ENCODE data around the gene MLST8. TPM values are rescaled to one million over a fixed set of nuclear protein-coding genes. Genes with fewer than 3 reads are reported as not detected.

MLST8 gene
- total RNA-seq, 2 donors from 2014 or later = 33.4 to 48.8 TPM

DNA sequence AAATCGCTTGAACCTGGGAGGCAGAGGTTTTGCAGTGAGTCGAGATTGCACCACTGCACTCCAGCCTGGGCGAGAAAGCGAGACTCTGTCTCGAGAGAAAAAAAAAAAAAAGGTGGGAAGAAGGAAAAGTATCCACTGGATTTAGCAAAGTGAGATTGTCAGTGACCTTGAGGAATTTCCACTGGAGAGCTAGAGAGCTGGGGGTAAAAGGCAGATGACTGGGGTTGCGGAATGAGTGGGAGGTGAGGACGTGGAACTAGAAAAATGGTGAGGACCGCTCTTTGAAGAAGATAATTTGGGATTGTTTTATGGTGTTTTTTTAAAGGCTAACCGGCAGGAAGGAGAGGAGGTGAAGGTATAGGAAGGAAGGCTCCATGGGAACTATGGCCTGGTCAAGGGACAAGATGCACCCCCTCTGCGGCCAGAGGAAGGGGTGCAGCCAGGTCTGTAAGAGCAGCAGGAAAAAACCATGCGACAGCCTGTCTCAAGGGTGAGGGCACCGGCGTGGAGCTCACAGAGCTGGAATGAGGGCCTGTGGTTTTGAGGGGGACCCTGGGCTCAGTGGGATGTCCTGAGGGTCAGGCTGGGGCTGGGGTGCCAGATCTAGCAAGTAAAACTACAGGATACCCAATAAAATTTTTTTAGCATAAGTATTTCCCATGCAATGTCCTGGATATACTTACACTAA is 694 bp upstream of the MLST8 start:
- peak; percentile 0 for ATAC-seq (replicated peaks)

GRCh38 chr16:2205967-2206313 is 686 bp downstream of the MLST8 start:
- peaks cover 11% of the 10 kb centered on the region for H3K4me1 Mint-ChIP-seq
- peak overlapping the region; percentile 80 for H3K4me3 Mint-ChIP-seq
- peaks cover 23% of the 10 kb centered on the region for H3K36me3 Mint-ChIP-seq (ENCODE audit: low read depth)
- H3K9me3 Mint-ChIP-seq = no peaks in the 10 kb centered on the region
- peak overlapping the region; percentile 22 for H3K27ac Mint-ChIP-seq
- no peak for ATAC-seq (replicated peaks)
- H3K27me3 Mint-ChIP-seq = no peaks in the 10 kb centered on the region

More for the DNA sequence above, 694 bp upstream of the MLST8 start:
- Mint-ChIP-seq H3K4me1 (peaks cover 11% of the 10 kb centered on the region), H3K27me3 (no peaks in the 10 kb centered on the region), H3K9me3 (no peaks in the 10 kb centered on the region), H3K36me3 (ENCODE audit: low read depth) (peaks cover 23% of the 10 kb centered on the region), H3K4me3 (peak overlapping the region; percentile 80), H3K27ac (peak overlapping the region; percentile 85)

DNA sequence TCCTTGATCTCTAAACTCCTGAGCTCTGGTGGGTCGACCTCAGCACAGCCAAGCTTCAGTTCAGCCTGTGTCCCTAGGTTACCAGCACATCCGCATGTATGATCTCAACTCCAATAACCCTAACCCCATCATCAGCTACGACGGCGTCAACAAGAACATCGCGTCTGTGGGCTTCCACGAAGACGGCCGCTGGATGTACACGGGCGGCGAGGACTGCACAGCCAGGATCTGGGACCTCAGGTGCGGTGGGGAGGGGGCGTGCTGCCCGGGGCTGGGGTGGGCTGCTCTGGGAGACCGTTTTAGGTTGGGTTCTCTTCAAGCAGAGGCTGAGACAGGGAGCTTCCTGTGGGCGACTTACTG is 1.1 kb downstream of the MLST8 start:
- Mint-ChIP-seq H3K27ac (peak overlapping the region; percentile 22), H3K9me3 (no peaks in the 10 kb centered on the region), H3K36me3 (ENCODE audit: low read depth) (peaks cover 24% of the 10 kb centered on the region), H3K27me3 (no peaks in the 10 kb centered on the region), H3K4me3 (peak overlapping the region; percentile 80), H3K4me1 (peaks cover 11% of the 10 kb centered on the region)
- ATAC-seq (replicated peaks) = no peak

DNA sequence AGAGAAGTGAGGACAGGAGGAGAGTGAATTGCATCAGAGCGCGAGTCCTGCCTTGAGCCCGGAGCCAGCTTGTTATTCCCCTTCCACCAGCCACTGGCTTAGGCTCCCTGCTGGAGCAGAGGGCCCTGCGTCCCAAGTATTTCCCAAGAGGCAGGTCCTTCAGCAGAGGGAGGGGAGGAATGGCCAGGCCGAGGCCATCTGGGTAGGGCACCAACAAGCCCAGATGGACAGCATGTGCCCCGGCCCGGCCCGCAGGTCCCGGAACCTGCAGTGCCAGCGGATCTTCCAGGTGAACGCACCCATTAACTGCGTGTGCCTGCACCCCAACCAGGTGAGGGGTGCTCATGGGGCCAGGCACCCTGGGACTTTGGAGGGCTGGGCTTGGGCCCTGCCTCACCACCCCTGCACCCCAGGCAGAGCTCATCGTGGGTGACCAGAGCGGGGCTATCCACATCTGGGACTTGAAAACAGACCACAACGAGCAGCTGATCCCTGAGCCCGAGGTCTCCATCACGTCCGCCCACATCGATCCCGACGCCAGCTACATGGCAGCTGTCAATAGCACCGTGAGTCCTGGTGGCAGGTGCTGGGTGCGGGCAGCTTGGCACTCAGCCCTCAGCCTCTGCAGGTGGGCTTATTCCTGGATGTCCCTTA is 1.7 kb downstream of the MLST8 start:
- Mint-ChIP-seq H3K4me3 (peak overlapping the region; percentile 80), H3K4me1 (peaks cover 14% of the 10 kb centered on the region), H3K9me3 (no peaks in the 10 kb centered on the region), H3K36me3 (ENCODE audit: low read depth) (peaks cover 29% of the 10 kb centered on the region), H3K27ac (no peak overlapping the region), H3K27me3 (no peaks in the 10 kb centered on the region)
- no peak for ATAC-seq (replicated peaks)

DNA sequence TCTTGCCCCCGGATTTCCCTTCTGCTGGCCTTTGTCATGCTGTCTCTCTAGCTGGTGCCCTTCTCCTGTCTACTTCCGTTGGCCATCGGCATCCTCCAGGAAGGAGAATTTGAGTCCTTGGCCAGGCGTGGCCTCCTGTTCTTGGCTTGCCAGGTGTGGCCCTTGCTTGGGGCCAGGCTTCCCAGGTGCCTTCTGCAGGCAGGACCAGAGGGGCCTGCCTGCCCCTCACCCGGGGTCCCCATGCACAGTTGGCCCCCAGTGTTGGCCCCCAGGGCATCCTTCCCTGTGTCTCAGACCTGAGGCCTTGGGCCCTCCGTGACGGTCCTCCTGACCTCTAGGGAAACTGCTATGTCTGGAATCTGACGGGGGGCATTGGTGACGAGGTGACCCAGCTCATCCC is 2.6 kb downstream of the MLST8 start:
- H3K27ac Mint-ChIP-seq = no peak overlapping the region
- peak overlapping the region; percentile 80 for H3K4me3 Mint-ChIP-seq
- H3K27me3 Mint-ChIP-seq = no peaks in the 10 kb centered on the region
- peaks cover 35% of the 10 kb centered on the region for H3K36me3 Mint-ChIP-seq (ENCODE audit: low read depth)
- peaks cover 17% of the 10 kb centered on the region for H3K4me1 Mint-ChIP-seq
- H3K9me3 Mint-ChIP-seq = no peaks in the 10 kb centered on the region
- ATAC-seq (replicated peaks) = no peak

- Mint-ChIP-seq H3K4me1 (peaks cover 17% of the 10 kb centered on the region), H3K9me3 (no peaks in the 10 kb centered on the region), H3K36me3 (ENCODE audit: low read depth) (peaks cover 39% of the 10 kb centered on the region), H3K4me3 (no peak overlapping the region), H3K27me3 (no peaks in the 10 kb centered on the region), H3K27ac (no peak overlapping the region)
- no peak for ATAC-seq (replicated peaks)
Measured at GRCh38 chr16:2208308-2208707, 3.1 kb downstream of the MLST8 start.

DNA sequence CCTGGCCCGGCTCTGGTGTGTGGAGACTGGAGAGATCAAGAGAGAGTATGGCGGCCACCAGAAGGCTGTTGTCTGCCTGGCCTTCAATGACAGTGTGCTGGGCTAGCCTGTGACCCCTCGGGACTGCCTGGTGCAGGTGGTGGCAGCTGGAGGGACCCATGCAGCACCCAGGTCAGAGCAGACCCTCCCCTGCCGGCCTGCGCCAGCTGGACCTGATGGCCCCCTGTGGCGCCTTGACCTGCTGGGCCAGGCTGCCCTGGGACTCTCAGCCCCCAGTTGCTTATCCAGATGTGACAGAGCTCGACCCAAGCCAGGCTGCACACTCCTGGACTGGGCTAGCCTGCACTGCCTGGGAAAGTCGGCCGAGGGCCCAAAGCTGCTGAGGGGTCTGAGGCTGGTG is 3.5 kb downstream of the MLST8 start:
- H3K4me3 Mint-ChIP-seq = no peak overlapping the region
- H3K27ac Mint-ChIP-seq = no peak overlapping the region

DNA sequence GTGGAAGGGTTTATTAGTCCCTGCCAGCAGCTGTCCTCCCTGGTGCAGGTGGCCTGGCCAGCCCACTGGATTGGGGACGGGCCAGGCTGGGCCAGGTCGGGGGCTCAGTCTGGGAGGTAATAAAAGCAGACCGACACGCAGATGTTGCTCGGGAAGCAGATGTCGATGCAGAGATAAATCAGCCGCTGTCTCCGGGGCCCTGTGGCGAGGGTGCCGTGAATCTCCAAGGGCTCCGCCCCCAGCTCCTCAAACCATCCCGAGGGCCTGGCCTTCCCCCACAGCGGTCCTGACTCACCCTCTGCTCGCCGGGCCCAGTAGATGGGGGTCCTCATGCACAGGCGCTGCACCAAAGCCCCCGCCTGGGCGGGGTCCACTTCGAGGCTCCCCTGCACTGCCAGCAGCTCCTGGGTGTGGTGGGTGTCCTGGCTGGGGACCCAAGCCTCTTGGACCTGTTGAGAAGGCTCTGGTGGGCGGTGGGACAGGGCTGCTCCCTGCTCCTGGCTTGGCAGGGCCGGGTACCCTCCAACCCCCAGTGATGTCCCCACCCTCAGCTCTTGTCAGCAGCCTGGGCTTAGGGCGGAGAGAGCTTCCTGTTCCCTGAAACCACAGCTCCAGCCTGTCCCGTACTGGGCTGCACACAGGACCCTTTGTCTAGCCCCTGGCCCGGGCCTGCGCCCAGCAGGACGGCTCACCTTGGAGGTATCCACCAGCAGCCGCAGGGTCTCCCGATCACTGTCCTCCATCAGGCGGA is 4.2 kb downstream of the MLST8 start:
- H3K27ac Mint-ChIP-seq = no peak overlapping the region
- H3K36me3 Mint-ChIP-seq (ENCODE audit: low read depth) = peaks cover 44% of the 10 kb centered on the region
- no peaks in the 10 kb centered on the region for H3K9me3 Mint-ChIP-seq
- peaks cover 15% of the 10 kb centered on the region for H3K4me1 Mint-ChIP-seq
- ATAC-seq (replicated peaks) = no peak
- no peaks in the 10 kb centered on the region for H3K27me3 Mint-ChIP-seq
- H3K4me3 Mint-ChIP-seq = no peak overlapping the region

More for the DNA sequence above, 3.5 kb downstream of the MLST8 start:
- no peaks in the 10 kb centered on the region for H3K27me3 Mint-ChIP-seq
- ATAC-seq (replicated peaks) = no peak
- no peaks in the 10 kb centered on the region for H3K9me3 Mint-ChIP-seq
- H3K4me1 Mint-ChIP-seq = peaks cover 17% of the 10 kb centered on the region
- peaks cover 44% of the 10 kb centered on the region for H3K36me3 Mint-ChIP-seq (ENCODE audit: low read depth)

GRCh38 chr16:2210009-2210332 is 4.7 kb downstream of the MLST8 start:
- Mint-ChIP-seq H3K27ac (no peak overlapping the region), H3K4me1 (peaks cover 12% of the 10 kb centered on the region), H3K4me3 (no peak overlapping the region), H3K9me3 (no peaks in the 10 kb centered on the region), H3K27me3 (no peaks in the 10 kb centered on the region), H3K36me3 (ENCODE audit: low read depth) (peaks cover 44% of the 10 kb centered on the region)
- no peak for ATAC-seq (replicated peaks)

GRCh38 chr16:2210386-2211365 is 5.4 kb downstream of the MLST8 start, which contains the start of gene BRICD5:
Gene BRICD5, minus strand, starts transcription at chr16:2210863. Its CDS starts 30 bp downstream, at chr16:2210833.
- Mint-ChIP-seq H3K4me1 (peaks cover 12% of the 10 kb centered on the region), H3K27me3 (no peaks in the 10 kb centered on the region), H3K4me3 (peak within 1 kb of the TSS; percentile 89), H3K27ac (no peak within 1 kb of the TSS), H3K9me3 (no peaks in the 10 kb centered on the region), H3K36me3 (ENCODE audit: low read depth) (peaks cover 44% of the 10 kb centered on the region)
- ATAC-seq (replicated peaks) = no peak

DNA sequence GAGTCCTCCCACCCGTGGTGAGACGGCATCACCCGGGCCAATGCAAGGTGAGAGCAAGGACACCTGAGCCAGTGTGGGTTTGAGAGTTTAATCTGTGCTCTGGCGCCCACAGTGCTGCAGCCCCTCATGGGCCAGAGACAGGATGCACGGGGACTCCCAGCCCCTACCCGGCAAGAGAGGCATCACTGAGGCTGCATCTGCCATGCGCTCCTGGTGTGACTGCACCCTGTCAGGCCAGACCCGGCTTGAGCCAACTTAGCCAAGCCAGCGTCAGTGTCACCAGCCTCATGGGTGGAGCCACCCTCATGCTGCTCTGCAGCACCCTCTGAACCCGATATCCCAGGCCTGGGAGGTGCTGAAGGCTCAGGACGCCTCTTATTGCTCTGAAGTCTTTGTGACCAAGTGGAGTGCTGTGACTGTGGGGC is 6.7 kb downstream of the MLST8 start:
- ATAC-seq (replicated peaks) = no peak
- H3K4me3 Mint-ChIP-seq = peak overlapping the region; percentile 89

GRCh38 chr16:2212362-2213324 is 7.4 kb downstream of the MLST8 start:
- Mint-ChIP-seq H3K36me3 (ENCODE audit: low read depth) (peaks cover 30% of the 10 kb centered on the region), H3K9me3 (no peaks in the 10 kb centered on the region), H3K4me1 (peaks cover 7% of the 10 kb centered on the region), H3K4me3 (peak overlapping the region; percentile 89), H3K27ac (no peak overlapping the region), H3K27me3 (no peaks in the 10 kb centered on the region)
- ATAC-seq (replicated peaks) = no peak

More for the DNA sequence above, 6.7 kb downstream of the MLST8 start:
- Mint-ChIP-seq H3K4me1 (peaks cover 12% of the 10 kb centered on the region), H3K27me3 (no peaks in the 10 kb centered on the region), H3K27ac (no peak overlapping the region), H3K9me3 (no peaks in the 10 kb centered on the region), H3K36me3 (ENCODE audit: low read depth) (peaks cover 36% of the 10 kb centered on the region)

Measured in activated T-helper 17 cell treated with anti-CD3 and anti-CD28 coated beads, Interleukin-2, amount 50 U/mL, for 72 hours (primary cell).